BLaER1 (cell line): ENCODE data around the gene TAF10.

ENCODE experiments used
- H3K27ac ChIP-seq: shearing (Covaris generic); formaldehyde crosslinking; 2 replicates; pipeline ENCODE4 v1.8.1; 2022
- H3K27me3 ChIP-seq: shearing (Covaris generic); formaldehyde crosslinking; 2 replicates; pipeline ENCODE4 v1.8.1; 2022
- H3K36me3 ChIP-seq: shearing (Covaris generic); formaldehyde crosslinking; 2 replicates; pipeline ENCODE4 v1.8.1; 2022
- H3K4me1 ChIP-seq: shearing (Covaris generic); formaldehyde crosslinking; 2 replicates; pipeline ENCODE4 v1.8.1; 2022
- H3K4me2 ChIP-seq: shearing (Covaris generic); formaldehyde crosslinking; 2 replicates; pipeline ENCODE4 v1.8.1; 2022
- H3K4me3 ChIP-seq: shearing (Covaris generic); formaldehyde crosslinking; 2 replicates; pipeline ENCODE4 v1.8.1; 2022
- H3K9ac ChIP-seq: shearing (Covaris generic); formaldehyde crosslinking; 2 replicates; pipeline ENCODE4 v1.8.1; 2022
- H3K9me3 ChIP-seq: shearing (Covaris generic); formaldehyde crosslinking; 2 replicates; pipeline ENCODE4 v1.8.1; 2022
- H4K20me1 ChIP-seq: shearing (Covaris generic); formaldehyde crosslinking; 2 replicates; pipeline ENCODE4 v1.8.1; 2022
- Cebpa-rat ChIP-seq: shearing (Covaris generic); IDR thresholded peaks from 2 replicates; pipeline ENCODE4 v1.8.1; 2022

The TAF10 gene

DNA sequence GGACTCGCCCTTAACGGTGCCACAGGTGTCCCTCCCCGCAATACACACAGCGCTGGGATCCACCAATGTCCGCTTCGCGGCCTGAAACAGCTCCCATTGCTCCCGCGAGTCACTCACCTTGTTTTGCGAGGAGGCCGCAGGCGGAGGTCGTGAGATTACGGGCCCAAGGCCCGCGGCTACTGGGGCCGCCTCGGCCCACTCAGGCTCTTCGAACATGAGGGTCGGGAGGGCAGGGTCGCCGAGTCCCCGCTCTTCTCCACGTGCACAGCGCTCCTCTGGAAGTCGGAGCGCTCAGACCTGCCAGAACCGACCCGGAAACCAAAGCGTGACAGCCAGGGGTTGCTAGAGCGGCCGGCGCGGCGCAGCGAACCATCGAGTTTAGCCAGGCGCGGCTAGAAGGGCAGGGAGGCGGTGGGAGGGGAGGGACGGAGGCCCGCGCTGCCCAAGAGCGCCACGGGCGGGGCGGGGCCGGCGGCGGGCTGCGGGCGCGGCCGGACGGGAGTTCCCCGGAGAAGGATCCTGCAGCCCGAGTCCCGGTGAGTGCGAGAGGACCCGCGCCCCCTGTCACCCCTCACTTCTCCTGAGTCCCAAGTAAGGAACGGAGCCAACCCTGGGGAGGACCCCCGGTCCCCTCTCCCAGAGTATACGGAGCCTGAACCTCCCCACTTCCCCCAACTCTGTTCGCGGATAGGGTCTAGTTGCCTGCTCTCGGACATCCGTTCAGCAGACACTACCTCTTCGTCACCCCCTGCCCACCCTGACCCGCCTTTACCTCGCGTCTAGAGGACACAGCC is 8.5 kb downstream of the TAF10 start, which contains the start of the genes ILK and RRP8:
Gene ILK (plus strand): TSS at position 488 of the 794 bp plus-strand sequence. CDS start 498 bp downstream, outside the sequence.
Gene RRP8 (minus strand): TSS at position 330 of the 794 bp plus-strand sequence. CDS start 114 bp downstream, at position 216.
- peaks cover 48% of the 10 kb centered on the region for H3K36me3 ChIP-seq
- peaks cover 52% of the 10 kb centered on the region for H3K4me1 ChIP-seq
- peak within 1 kb of the TSS; percentile 96 for H3K4me2 ChIP-seq
- peak within 1 kb of the TSS; percentile 88 for H3K9ac ChIP-seq
- peak within 1 kb of the TSS; percentile 80 for H3K4me3 ChIP-seq
- no peaks in the 10 kb centered on the region for H3K27me3 ChIP-seq
- peak within 1 kb of the TSS; percentile 80 for H3K27ac ChIP-seq
- peaks cover 63% of the 10 kb centered on the region for H4K20me1 ChIP-seq
- no peak for TF ChIP-seq Cebpa-rat
- no peaks in the 10 kb centered on the region for H3K9me3 ChIP-seq

- H4K20me1 ChIP-seq, result peaks cover 75% of the 10 kb centered on the region
- H3K4me1 ChIP-seq, result peaks cover 45% of the 10 kb centered on the region
- peaks cover 48% of the 10 kb centered on the region for H3K36me3 ChIP-seq
- H3K4me2 ChIP-seq, result peak overlapping the region; percentile 96
- peak overlapping the region; percentile 80 for H3K4me3 ChIP-seq
- no peaks in the 10 kb centered on the region for H3K9me3 ChIP-seq
- no peak for TF ChIP-seq Cebpa-rat
- H3K27ac ChIP-seq, result peak overlapping the region; percentile 80
- H3K9ac ChIP-seq, result peak overlapping the region; percentile 88
- H3K27me3 ChIP-seq, result no peaks in the 10 kb centered on the region
Measured at GRCh38 chr11:6602096-6602940, 9.7 kb downstream of the TAF10 start.

DNA sequence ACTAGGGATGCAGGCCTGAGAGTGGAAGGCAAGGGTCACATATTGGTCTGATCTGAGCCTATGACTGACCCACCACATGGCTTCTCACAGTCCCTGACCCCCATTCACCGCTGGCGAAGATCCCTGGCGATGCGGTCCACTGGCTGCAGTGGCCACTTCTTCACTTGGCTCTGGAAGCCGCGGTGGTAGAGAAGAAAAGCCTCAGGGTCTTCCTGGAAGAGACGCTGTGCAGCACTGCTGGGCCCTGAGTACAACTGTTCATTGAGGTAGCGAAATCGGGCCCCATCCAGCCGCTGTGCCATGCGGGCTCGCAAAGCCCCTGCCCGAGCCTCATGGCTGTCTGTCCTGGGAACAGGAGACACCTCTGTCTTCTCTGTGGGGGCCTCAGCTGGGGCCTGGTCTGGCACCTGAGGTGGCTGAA is 11.0 kb downstream of the TAF10 start:
- Histone ChIP-seq H4K20me1 (peaks cover 78% of the 10 kb centered on the region), H3K4me1 (peaks cover 32% of the 10 kb centered on the region), H3K27me3 (no peaks in the 10 kb centered on the region), H3K36me3 (peaks cover 61% of the 10 kb centered on the region), H3K4me3 (no peak overlapping the region), H3K27ac (no peak overlapping the region), H3K4me2 (no peak overlapping the region), H3K9me3 (no peaks in the 10 kb centered on the region), H3K9ac (0 out of 2 replicates have a peak overlapping the region, but pooled peaks have one; percentile 3)
- no peak for TF ChIP-seq Cebpa-rat

DNA sequence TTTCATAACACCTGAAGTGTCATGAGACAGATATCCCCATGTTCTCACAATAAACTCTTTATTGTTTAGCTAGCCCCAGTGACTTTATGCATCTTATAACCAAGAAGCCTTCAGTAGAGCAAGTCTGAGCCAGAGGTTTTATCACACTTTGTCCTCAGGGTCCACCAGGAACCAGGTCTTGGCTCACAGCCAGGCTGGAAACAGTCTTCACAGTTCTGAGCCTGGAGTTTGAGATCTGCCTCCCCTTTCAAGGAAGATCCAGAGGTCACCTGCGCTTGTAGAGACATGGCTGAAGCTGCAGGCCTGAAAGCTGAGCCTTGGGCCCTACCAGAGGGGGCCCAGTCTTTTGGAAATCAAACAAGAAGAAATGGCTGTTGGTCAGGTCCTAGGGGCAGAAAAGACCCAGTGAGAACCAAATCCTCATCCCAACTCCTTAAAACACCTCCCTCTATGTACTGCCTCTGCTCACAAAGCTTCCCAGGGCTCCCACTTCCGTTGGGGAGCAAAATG is 12.1 kb downstream of the TAF10 start:
- H3K36me3 ChIP-seq, result peaks cover 72% of the 10 kb centered on the region

GRCh38 chr11:6599449-6599848 is 12.6 kb downstream of the TAF10 start:
- TF ChIP-seq Cebpa-rat, result no peak
- no peak overlapping the region for H3K9ac ChIP-seq
- H3K36me3 ChIP-seq, result peaks cover 77% of the 10 kb centered on the region
- H3K4me2 ChIP-seq, result no peak overlapping the region
- no peak overlapping the region for H3K4me3 ChIP-seq
- no peaks in the 10 kb centered on the region for H3K27me3 ChIP-seq
- peaks cover 85% of the 10 kb centered on the region for H4K20me1 ChIP-seq
- H3K9me3 ChIP-seq, result no peaks in the 10 kb centered on the region
- H3K27ac ChIP-seq, result no peak overlapping the region
- H3K4me1 ChIP-seq, result peaks cover 24% of the 10 kb centered on the region

More for the DNA sequence above, 12.1 kb downstream of the TAF10 start:
- Histone ChIP-seq H3K9ac (no peak overlapping the region), H4K20me1 (peaks cover 81% of the 10 kb centered on the region), H3K9me3 (no peaks in the 10 kb centered on the region), H3K4me3 (no peak overlapping the region), H3K4me2 (no peak overlapping the region), H3K27me3 (no peaks in the 10 kb centered on the region), H3K4me1 (peaks cover 24% of the 10 kb centered on the region), H3K27ac (no peak overlapping the region)
- TF ChIP-seq Cebpa-rat, result no peak

- H3K36me3 ChIP-seq, result peaks cover 84% of the 10 kb centered on the region
Measured at GRCh38 chr11:6598555-6598954, 13.5 kb downstream of the TAF10 start.

DNA sequence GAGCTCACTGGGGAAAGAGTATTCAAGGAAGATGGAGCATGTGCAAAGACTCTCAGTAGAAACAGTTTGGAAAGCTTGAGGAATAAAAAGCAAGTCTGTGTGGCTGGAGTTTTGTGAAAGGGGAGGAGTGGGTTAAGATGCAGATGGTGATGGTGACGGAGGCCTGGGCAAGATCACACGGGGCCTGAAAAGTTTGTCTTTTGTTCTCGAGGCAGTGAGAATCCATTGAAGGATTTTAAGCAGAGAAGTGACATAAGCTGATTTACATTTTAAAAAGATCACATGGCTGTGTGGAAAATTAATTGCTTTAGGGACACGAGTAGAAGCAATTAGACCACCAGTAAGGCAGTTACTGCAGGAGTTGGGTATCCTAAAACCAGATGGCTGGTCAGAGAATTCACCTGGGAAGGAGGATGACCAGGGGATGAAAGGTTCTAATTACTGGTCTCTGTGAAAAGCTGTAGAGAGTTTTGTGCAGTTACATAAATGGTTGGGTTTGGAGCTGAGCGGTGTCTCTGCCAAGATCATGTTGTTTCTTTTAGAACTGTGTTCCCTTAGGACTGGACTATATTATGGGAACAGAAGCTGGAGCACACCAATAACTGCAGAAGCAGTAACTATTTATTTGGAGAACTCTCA is 15.7 kb downstream of the TAF10 start:
- H4K20me1 ChIP-seq, result peaks cover 79% of the 10 kb centered on the region
- peaks cover 24% of the 10 kb centered on the region for H3K4me1 ChIP-seq
- no peak overlapping the region for H3K4me3 ChIP-seq
- H3K9me3 ChIP-seq, result no peaks in the 10 kb centered on the region
- peaks cover 96% of the 10 kb centered on the region for H3K36me3 ChIP-seq
- TF ChIP-seq Cebpa-rat, result no peak
- H3K27ac ChIP-seq, result no peak overlapping the region
- no peaks in the 10 kb centered on the region for H3K27me3 ChIP-seq
- H3K4me2 ChIP-seq, result no peak overlapping the region
- no peak overlapping the region for H3K9ac ChIP-seq

More at GRCh38 chr11:6598555-6598954, 13.5 kb downstream of the TAF10 start:
- no peak overlapping the region for H3K27ac ChIP-seq
- no peak overlapping the region for H3K9ac ChIP-seq
- H3K4me1 ChIP-seq, result peaks cover 32% of the 10 kb centered on the region
- peaks cover 90% of the 10 kb centered on the region for H4K20me1 ChIP-seq
- H3K4me3 ChIP-seq, result no peak overlapping the region
- no peaks in the 10 kb centered on the region for H3K27me3 ChIP-seq
- H3K4me2 ChIP-seq, result no peak overlapping the region
- H3K9me3 ChIP-seq, result no peaks in the 10 kb centered on the region
- no peak for TF ChIP-seq Cebpa-rat

- H3K4me3 ChIP-seq, result no peak overlapping the region
- no peak overlapping the region for H3K27ac ChIP-seq
- peak overlapping the region; percentile 20 for H3K4me2 ChIP-seq
- peaks cover 77% of the 10 kb centered on the region for H3K36me3 ChIP-seq
- peaks cover 22% of the 10 kb centered on the region for H3K4me1 ChIP-seq
- TF ChIP-seq Cebpa-rat, result no peak
- no peaks in the 10 kb centered on the region for H3K27me3 ChIP-seq
- no peaks in the 10 kb centered on the region for H3K9me3 ChIP-seq
- peaks cover 58% of the 10 kb centered on the region for H4K20me1 ChIP-seq
- no peak overlapping the region for H3K9ac ChIP-seq
Measured at GRCh38 chr11:6594142-6594768, 17.8 kb downstream of the TAF10 start.

DNA sequence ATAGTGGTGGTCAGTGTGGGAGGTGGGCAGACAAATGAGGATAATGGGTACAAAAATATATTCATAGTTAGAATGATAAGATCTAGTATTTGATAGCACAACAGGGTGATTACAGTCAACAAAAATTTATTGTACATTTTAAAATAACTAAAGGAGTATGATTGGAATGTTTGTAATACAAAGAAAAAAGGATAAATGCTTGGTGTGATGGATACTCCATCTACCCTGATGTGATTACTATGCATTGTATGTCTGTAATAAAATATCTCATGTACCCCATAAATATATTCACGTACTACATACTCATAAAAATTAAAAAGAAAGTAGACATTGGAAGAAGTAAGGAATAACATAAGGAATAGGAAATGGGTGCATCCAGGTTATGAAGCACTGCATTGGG is 24.0 kb downstream of the TAF10 start:
- no peak overlapping the region for H3K9ac ChIP-seq

More for the DNA sequence above, 24.0 kb downstream of the TAF10 start:
- no peak for TF ChIP-seq Cebpa-rat
- Histone ChIP-seq H3K27ac (no peak overlapping the region), H4K20me1 (0 out of 2 replicates have a peak, but pooled peaks cover 1% of the 10 kb centered on the region), H3K36me3 (peaks cover 41% of the 10 kb centered on the region), H3K27me3 (no peaks in the 10 kb centered on the region), H3K4me1 (no peaks in the 10 kb centered on the region), H3K9me3 (peaks cover 42% of the 10 kb centered on the region), H3K4me3 (no peak overlapping the region), H3K4me2 (no peak overlapping the region)
